Stimulated activated memory B cell treated with anti-CD40 and anti-IgM and Interleukin-4, amounts not matched to agents 10 μg/mL and 1 μg/mL and 100 μg/mL, for 72 hours (primary cell): ENCODE results near the gene ERC2.

Experiments
- ATAC-seq: fragments of 150-1000 bp; cut with Tn5 transposase; 2 replicates; pipeline ENCODE4 v1.10.0; 2021
- H3K27ac Mint-ChIP-seq: one replicate; pipeline ENCODE4 v1.8.0; 2022; ENCODE audit warnings: mild to moderate bottlenecking, mixed read lengths
- H3K27me3 Mint-ChIP-seq: one replicate; pipeline ENCODE4 v1.8.0; 2022; ENCODE audit warnings: mixed read lengths
- H3K36me3 Mint-ChIP-seq: one replicate; pipeline ENCODE4 v1.8.0; 2022; ENCODE audit warnings: mixed read lengths
- H3K4me1 Mint-ChIP-seq: one replicate; pipeline ENCODE4 v1.8.0; 2022; ENCODE audit warnings: mixed read lengths
- H3K4me3 Mint-ChIP-seq: one replicate; pipeline ENCODE4 v1.8.0; 2022; ENCODE audit warnings: mild to moderate bottlenecking, moderate library complexity, mixed read lengths
- H3K9me3 Mint-ChIP-seq: one replicate; pipeline ENCODE4 v1.8.0; 2022; ENCODE audit warnings: mixed read lengths

The ERC2 gene

GRCh38 chr3:55489798-55490132 is 978.5 kb downstream of the ERC2 start:
- H3K4me3 Mint-ChIP-seq, result no peak overlapping the region
- peaks cover 59% of the 10 kb centered on the region for H3K27me3 Mint-ChIP-seq
- H3K27ac Mint-ChIP-seq, result no peak overlapping the region
- H3K4me1 Mint-ChIP-seq, result peaks cover 38% of the 10 kb centered on the region
- ATAC-seq, result no peak
- H3K36me3 Mint-ChIP-seq, result no peaks in the 10 kb centered on the region
- no peaks in the 10 kb centered on the region for H3K9me3 Mint-ChIP-seq

- H3K27ac Mint-ChIP-seq, result no peak overlapping the region
- no peaks in the 10 kb centered on the region for H3K36me3 Mint-ChIP-seq
- ATAC-seq, result no peak
- peaks cover 72% of the 10 kb centered on the region for H3K27me3 Mint-ChIP-seq
- peaks cover 40% of the 10 kb centered on the region for H3K4me1 Mint-ChIP-seq
- H3K4me3 Mint-ChIP-seq, result peak overlapping the region; percentile 57
- H3K9me3 Mint-ChIP-seq, result no peaks in the 10 kb centered on the region
Observed at GRCh38 chr3:55488398-55489055, 979.7 kb downstream of the ERC2 start.

- H3K36me3 Mint-ChIP-seq, result no peaks in the 10 kb centered on the region
- no peak overlapping the region for H3K27ac Mint-ChIP-seq
- H3K9me3 Mint-ChIP-seq, result no peaks in the 10 kb centered on the region
- ATAC-seq, result no peak
- peak overlapping the region; percentile 71 for H3K4me3 Mint-ChIP-seq
- peaks cover 81% of the 10 kb centered on the region for H3K27me3 Mint-ChIP-seq
- H3K4me1 Mint-ChIP-seq, result peaks cover 44% of the 10 kb centered on the region
Observed at GRCh38 chr3:55487381-55488241, 980.7 kb downstream of the ERC2 start.

DNA sequence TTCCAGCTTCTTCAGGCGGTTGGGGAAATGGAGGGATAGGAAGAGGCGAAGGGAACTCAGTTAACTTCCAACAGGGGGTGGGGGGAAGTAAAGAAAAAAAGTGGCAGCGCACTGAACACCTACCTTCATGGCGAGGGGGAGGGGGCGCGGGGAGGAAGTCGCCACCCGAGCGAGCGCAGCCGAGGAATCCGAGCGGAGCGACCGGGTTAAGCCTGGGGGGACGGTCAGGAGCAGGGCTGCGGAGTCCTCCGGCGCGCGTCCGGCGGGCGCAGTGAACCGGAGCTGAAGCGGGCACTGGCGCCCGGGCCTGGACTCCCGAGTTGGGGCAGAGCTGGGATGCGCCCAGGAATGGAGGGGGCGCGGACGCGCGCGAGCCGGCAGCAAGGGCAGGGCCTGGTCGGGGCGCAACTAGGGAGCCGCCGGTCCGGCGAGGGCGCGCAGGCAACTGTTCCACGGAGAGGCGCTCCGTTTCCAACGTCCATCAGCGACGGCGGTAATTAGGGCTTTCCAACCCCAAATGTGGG is 981.3 kb downstream of the ERC2 start, which contains the start of gene WNT5A:
Gene WNT5A (minus strand): TSS at position 450 of the 524 bp plus-strand sequence. CDS start 321 bp downstream, at position 129.
- no peaks in the 10 kb centered on the region for H3K36me3 Mint-ChIP-seq
- ATAC-seq, result no peak
- peaks cover 44% of the 10 kb centered on the region for H3K4me1 Mint-ChIP-seq
- H3K9me3 Mint-ChIP-seq, result no peaks in the 10 kb centered on the region
- no peak within 1 kb of the TSS for H3K27ac Mint-ChIP-seq
- H3K4me3 Mint-ChIP-seq, result peak within 1 kb of the TSS; percentile 71
- peaks cover 88% of the 10 kb centered on the region for H3K27me3 Mint-ChIP-seq

DNA sequence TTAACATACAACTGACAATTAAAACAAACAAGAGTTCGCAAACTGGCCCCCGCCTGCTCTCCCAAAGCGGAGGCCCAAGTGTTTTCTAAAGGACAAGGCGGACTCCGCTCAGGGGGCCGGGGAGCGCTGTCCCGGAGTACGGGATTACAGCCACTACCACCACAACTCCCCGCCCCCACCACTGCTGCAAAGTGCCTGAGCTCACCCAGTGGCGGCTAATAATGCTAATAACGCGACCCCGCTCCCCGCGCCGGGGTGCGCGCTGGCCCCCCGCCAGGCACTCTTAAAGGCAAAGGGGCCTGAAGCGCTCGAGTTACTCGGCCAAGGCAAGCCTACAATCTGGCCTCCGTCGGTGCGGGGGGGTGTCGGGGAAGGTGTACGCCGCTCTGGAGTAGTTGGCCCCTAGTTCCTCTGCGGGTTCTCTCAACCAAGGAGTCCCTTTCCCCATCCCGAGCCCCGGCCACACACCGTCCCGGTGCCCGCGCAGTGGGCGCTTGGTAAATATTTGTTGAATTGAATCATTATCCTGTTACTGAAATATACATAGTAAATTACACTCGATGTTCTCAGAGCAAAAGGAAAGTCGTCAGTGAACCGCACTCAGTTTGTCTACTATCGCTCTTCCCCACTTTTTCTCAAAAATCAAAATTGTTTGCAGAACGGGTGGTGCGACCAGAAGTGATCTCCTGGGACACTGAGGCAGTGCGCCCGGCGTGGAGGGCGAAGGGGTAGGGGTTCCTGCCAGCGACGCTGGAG is 982.0 kb downstream of the ERC2 start:
- Mint-ChIP-seq H3K27ac (no peak overlapping the region), H3K9me3 (no peaks in the 10 kb centered on the region), H3K36me3 (no peaks in the 10 kb centered on the region), H3K27me3 (peaks cover 94% of the 10 kb centered on the region), H3K4me3 (peak overlapping the region; percentile 70), H3K4me1 (peaks cover 44% of the 10 kb centered on the region)
- ATAC-seq, result no peak

DNA sequence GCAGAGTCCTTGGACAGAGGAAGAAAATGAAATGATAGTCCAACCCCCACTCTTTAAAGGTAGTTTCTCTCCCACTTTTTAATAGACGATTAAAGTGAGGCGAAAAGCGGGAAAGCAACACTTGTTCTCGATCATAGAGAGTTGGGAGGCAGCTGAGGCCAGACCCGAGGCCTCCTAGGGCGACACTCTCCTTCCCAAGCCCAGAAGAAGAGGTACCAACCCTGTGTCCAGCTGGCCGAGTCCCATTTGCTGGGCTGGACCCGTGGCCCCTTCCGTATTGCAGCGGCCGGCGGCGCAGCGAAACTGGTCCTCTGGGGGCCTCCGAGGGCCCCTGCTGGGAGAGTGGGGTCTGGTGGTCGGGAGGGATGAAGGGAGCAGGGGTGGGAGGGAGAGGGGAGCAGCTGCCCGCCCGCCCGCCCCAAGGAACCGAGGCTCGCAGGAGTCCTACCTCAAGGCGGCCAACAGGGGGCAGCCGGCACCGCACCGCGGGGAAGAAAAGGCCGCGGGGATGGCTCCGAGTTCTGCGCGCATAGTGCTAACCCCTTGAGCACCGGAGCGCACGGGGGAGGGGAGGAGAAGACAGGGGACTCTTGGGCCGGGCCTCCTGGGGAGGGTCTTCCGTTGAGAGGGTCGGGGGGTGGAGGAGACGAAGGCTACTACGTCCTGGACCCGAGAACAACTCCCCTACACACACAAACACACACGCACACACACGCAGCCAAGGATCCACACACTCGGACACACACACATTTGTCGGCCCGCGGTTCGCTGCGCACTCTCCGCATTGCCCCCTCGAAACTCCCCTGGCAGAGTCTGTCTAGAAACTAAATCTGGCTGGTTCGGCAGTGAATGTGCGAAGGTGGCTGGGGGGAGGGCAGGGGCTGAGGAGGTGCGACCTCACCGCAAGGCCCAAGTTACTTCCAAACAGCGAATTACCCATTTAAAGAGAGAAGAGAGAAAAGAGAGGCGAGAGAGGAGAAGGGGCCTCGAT is 983.2 kb downstream of the ERC2 start:
- H3K27me3 Mint-ChIP-seq, result peaks cover 100% of the 10 kb centered on the region
- ATAC-seq, result no peak

GRCh38 chr3:55484191-55484689 is 984.0 kb downstream of the ERC2 start:
- no peak overlapping the region for H3K4me3 Mint-ChIP-seq
- H3K9me3 Mint-ChIP-seq, result no peaks in the 10 kb centered on the region
- peaks cover 99% of the 10 kb centered on the region for H3K27me3 Mint-ChIP-seq
- no peak for ATAC-seq
- peaks cover 38% of the 10 kb centered on the region for H3K4me1 Mint-ChIP-seq
- H3K36me3 Mint-ChIP-seq, result no peaks in the 10 kb centered on the region
- H3K27ac Mint-ChIP-seq, result no peak overlapping the region

More for the DNA sequence above, 983.2 kb downstream of the ERC2 start:
- no peak overlapping the region for H3K4me3 Mint-ChIP-seq
- H3K9me3 Mint-ChIP-seq, result no peaks in the 10 kb centered on the region
- no peak overlapping the region for H3K27ac Mint-ChIP-seq
- no peaks in the 10 kb centered on the region for H3K36me3 Mint-ChIP-seq
- H3K4me1 Mint-ChIP-seq, result peaks cover 44% of the 10 kb centered on the region

DNA sequence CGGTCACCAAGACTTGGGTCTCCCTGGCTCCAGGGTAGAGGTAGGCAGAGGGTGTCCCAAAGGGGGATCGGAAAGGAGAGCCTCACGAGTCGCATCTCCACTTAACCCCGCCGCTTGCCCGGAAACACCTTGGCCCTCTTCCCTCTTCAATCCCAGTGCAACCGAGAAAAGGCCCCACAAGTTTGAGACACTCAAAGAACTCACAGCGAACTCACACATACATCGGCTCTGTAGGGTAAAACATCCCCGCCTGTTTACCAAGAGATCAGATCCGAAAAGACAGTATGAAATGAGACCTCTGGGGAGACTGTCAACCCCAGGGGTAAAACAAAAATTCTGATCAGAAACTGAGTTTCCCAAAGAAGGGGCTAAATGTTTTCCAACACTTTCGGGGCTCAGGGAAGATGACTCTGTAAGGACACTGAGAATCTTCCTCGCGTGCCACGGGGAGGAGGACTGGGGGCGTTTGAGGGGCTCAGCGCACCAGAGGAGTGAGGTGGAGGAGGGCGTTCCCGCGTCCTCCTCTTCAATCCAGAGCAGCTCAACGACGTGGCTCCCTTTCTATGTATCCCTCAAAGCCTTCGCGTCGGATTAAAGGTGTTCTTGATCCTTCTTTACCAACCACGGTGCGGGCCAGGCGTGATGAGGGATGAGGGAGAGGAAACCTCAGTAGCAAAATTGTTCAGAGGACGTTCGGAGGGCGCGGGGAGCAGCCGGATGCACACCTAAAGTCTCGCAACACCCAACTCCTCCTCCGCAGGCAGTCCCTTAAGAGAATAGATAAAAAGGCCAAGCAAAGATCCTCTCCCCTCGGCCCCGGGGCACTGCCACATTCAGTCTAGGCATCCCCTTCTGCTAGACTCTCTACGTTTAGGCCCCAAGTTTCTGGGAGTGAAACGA is 984.8 kb downstream of the ERC2 start:
- no peaks in the 10 kb centered on the region for H3K36me3 Mint-ChIP-seq
- no peak overlapping the region for H3K4me3 Mint-ChIP-seq
- ATAC-seq, result no peak
- H3K27me3 Mint-ChIP-seq, result peaks cover 93% of the 10 kb centered on the region
- no peaks in the 10 kb centered on the region for H3K9me3 Mint-ChIP-seq
- no peak overlapping the region for H3K27ac Mint-ChIP-seq
- H3K4me1 Mint-ChIP-seq, result peaks cover 32% of the 10 kb centered on the region

- no peak overlapping the region for H3K4me3 Mint-ChIP-seq
- no peaks in the 10 kb centered on the region for H3K36me3 Mint-ChIP-seq
- no peaks in the 10 kb centered on the region for H3K9me3 Mint-ChIP-seq
- no peak overlapping the region for H3K27ac Mint-ChIP-seq
- H3K27me3 Mint-ChIP-seq, result peaks cover 85% of the 10 kb centered on the region
- peaks cover 29% of the 10 kb centered on the region for H3K4me1 Mint-ChIP-seq
- ATAC-seq, result no peak
Observed at GRCh38 chr3:55482496-55483195, 985.6 kb downstream of the ERC2 start.

DNA sequence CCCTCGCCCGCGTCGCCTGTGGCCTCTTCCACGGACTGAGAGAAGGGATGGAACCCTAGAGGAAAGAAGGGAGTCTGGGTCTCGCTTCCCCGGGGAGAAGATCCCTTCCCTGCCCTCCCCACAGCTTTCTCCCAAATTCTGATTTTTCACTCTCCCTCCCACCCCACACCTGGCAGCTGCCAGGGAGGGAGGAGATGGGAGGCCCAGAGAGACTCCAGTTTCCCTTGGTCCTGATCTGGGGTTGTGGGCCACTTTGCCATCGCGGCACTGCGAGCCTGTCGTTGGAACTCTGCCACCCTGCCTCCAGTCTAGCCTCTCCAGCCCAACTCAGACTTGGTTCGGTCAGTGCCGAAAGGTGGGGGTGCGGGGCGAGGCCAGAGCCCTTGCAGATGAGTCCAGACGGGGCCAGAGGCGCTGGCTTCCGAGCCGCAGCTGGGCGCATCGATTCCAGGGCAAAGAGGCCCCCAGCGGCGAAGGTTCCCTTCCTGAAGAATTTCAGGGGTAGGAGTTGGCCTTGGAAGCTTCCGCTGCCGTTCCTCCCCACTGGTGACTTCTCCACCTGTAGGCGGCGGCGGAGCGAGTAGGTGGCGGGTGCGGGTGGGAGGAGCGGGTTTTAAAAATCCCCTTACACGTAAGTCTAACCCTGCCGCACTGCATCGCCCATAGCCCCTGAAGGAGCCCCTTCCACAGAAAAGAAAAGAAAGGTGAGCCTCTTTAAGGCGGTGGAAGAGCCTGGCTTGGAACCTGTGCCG is 986.3 kb downstream of the ERC2 start:
- peaks cover 77% of the 10 kb centered on the region for H3K27me3 Mint-ChIP-seq
- H3K27ac Mint-ChIP-seq, result no peak overlapping the region
- H3K36me3 Mint-ChIP-seq, result no peaks in the 10 kb centered on the region
- peaks cover 23% of the 10 kb centered on the region for H3K4me1 Mint-ChIP-seq
- no peak overlapping the region for H3K4me3 Mint-ChIP-seq
- no peaks in the 10 kb centered on the region for H3K9me3 Mint-ChIP-seq
- no peak for ATAC-seq

- Mint-ChIP-seq H3K27ac (no peak overlapping the region), H3K27me3 (peaks cover 69% of the 10 kb centered on the region), H3K9me3 (no peaks in the 10 kb centered on the region), H3K36me3 (no peaks in the 10 kb centered on the region), H3K4me1 (peaks cover 16% of the 10 kb centered on the region), H3K4me3 (no peak overlapping the region)
- ATAC-seq, result no peak
Observed at GRCh38 chr3:55480911-55481743, 987.1 kb downstream of the ERC2 start.
